HepG2 (cell line): ENCODE data around the gene CACNA1C. TPM values are rescaled to one million over a fixed set of nuclear protein-coding genes. Genes with fewer than 3 reads are reported as not detected.

Experiments used
- ATAC-seq: fragments of 200-7000 bp; cut with Tn5 transposase; 3 replicates; pipeline ENCODE4 v1.9.1; 2020; ENCODE audit warnings: mild to moderate bottlenecking, moderate library complexity
- BruUV-seq: library from RNA; stranded (reverse); fragments of 400-500 nt; replicated peaks from 2 replicates; lab custom pipeline; 2021; lab: Mats Ljungman, UMichigan
- CTCF ChIA-PET: fragments of 300-600 bp; formaldehyde crosslinking; extraction: SDS; loops from one replicate; lab custom pipeline; 2021; ENCODE audit warnings: low total read pairs, inconsistent platforms, low intra/inter-chr PET ratio; lab: Yijun Ruan, JAX
- POLR2A ChIA-PET: fragments of 350-600 bp; sonication (Branson Sonifier 250); formaldehyde crosslinking; loops from one replicate; lab custom pipeline; 2020; ENCODE audit warnings: antibody characterized with exemption, inconsistent platforms; lab: Yijun Ruan, JAX
- DNase-seq: peaks from one replicate; pipeline ENCODE4 v3.0.0-alpha.2; 2015; ENCODE audit warnings: low spot score
- FAIRE-seq: peaks from 3 replicates; lab custom pipeline; 2011; peaks lifted over from hg19 to GRCh38; lab: Jason Lieb, UNC
- H2AFZ ChIP-seq: one replicate; pipeline ENCODE4 v1.6.1; 2011; ENCODE audit warnings: low read length, inconsistent platforms
- H3K27ac ChIP-seq: fragments of 300-600 bp; 3 replicates; pipeline ENCODE4 v1.8.0; 2011; ENCODE audit warnings: mixed run types, mild to moderate bottlenecking, mixed read lengths, low read length, inconsistent platforms; ENCODE audit not compliant: insufficient read depth; ENCODE audit errors: extremely low read length
- H3K27me3 ChIP-seq, 2 experiments: fragments of 200-600 bp in 1 of 2; 2 replicates in 1 of 2; 3 replicates in 1 of 2; pipeline versions ENCODE4 v1.6.0 to v1.8.0; 2011; ENCODE audit warnings: low read length in 2 of 2, mild to moderate bottlenecking in 2 of 2, moderate library complexity in 2 of 2, inconsistent platforms in 1 of 2; ENCODE audit not compliant: insufficient read depth in 2 of 2, control insufficient read depth in 1 of 2
- H3K36me3 ChIP-seq, 2 experiments: fragments of 200-600 bp in 1 of 2; replicated peaks in 1 of 2; 2 replicates in 1 of 2; 3 replicates in 1 of 2; pipeline versions ENCODE4 v1.5.1 to v1.8.0; 2011; ENCODE audit warnings: low read length in 2 of 2, inconsistent platforms in 1 of 2; ENCODE audit not compliant: insufficient read depth in 2 of 2, control insufficient read depth in 1 of 2
- H3K4me1 ChIP-seq: 2 replicates; pipeline ENCODE4 v1.5.1; 2012; ENCODE audit warnings: low read length, inconsistent platforms; ENCODE audit not compliant: insufficient read depth
- H3K4me2 ChIP-seq: 2 replicates; pipeline ENCODE4 v1.6.0; 2011; ENCODE audit warnings: low read depth, low read length, inconsistent platforms
- H3K4me3 ChIP-seq, 3 experiments: fragments of 200-600 bp in 1 of 3; sonication (generic), shearing (Covaris generic) in 1 of 3; replicated peaks in 1 of 3; 2 replicates each; pipeline ENCODE4 v1.5.1; 2011 to 2016; ENCODE audit warnings: low read length in 3 of 3, inconsistent platforms in 2 of 3, low read depth in 2 of 3, mild to moderate bottlenecking in 2 of 3, control low read depth in 1 of 3, mixed read lengths in 1 of 3; ENCODE audit not compliant: insufficient read depth in 1 of 3
- H3K79me2 ChIP-seq: one replicate; pipeline ENCODE4 v1.6.1; 2011; ENCODE audit warnings: low read length, inconsistent platforms; ENCODE audit not compliant: insufficient read depth
- H3K9ac ChIP-seq: 2 replicates; pipeline ENCODE4 v1.6.0; 2011; ENCODE audit warnings: mild to moderate bottlenecking, low read depth, low read length, inconsistent platforms; ENCODE audit not compliant: insufficient read depth
- H3K9me3 ChIP-seq: 2 replicates; pipeline ENCODE4 v1.5.1; 2012; ENCODE audit warnings: mild to moderate bottlenecking, low read length
- H4K20me1 ChIP-seq: 2 replicates; pipeline ENCODE4 v1.6.0; 2011; ENCODE audit warnings: inconsistent platforms, mild to moderate bottlenecking, low read length, moderate library complexity; ENCODE audit not compliant: insufficient read depth
- ATF2 ChIP-seq: sonication (generic); formaldehyde crosslinking; IDR thresholded peaks from 2 replicates; pipeline ENCODE4 v1.4.0; 2020; ENCODE audit warnings: missing genetic modification reagents
- PAXIP1 ChIP-seq: sonication (generic); formaldehyde crosslinking; conservative IDR thresholded peaks from 2 replicates; pipeline ENCODE4 v1.4.0; 2020; ENCODE audit warnings: mild to moderate bottlenecking, missing genetic modification reagents, moderate library complexity
- RFX1 ChIP-seq: fragments of 450-650 bp; IDR thresholded peaks from 2 replicates; pipeline ENCODE4 v1.6.1; 2017
- SMARCE1 ChIP-seq: fragments of 450-650 bp; IDR thresholded peaks from 2 replicates; pipeline ENCODE4 v1.6.1; 2017; ENCODE audit warnings: borderline replicate concordance
- ZNF446 ChIP-seq: sonication (generic); formaldehyde crosslinking; IDR thresholded peaks from 2 replicates; pipeline ENCODE4 v1.5.0; 2020; ENCODE audit warnings: mild to moderate bottlenecking, missing genetic modification reagents
- ZNF709 ChIP-seq: sonication (generic); formaldehyde crosslinking; IDR thresholded peaks from 2 replicates; pipeline ENCODE4 v1.5.0; 2020; ENCODE audit warnings: mild to moderate bottlenecking, missing genetic modification reagents
- WGBS: methylation state at CpG from one replicate; pipeline ENCODE4 v1.1.6; 2017; ENCODE audit warnings: low lambda C conversion rate; 5-methylcytosine and 5-hydroxymethylcytosine counted together
- in situ Hi-C: cut with HindIII; loops from 2 replicates; pipeline ENCODE4 v1.10.0; 2017; ENCODE audit warnings: low pct_unique_long_range_greater_than_20kb; ENCODE audit not compliant: extremely low pct_ligation_motif_present
- intact Hi-C: fragments of 100-400 bp; cut with micrococcal nuclease; formaldehyde crosslinking; loops from one replicate; pipeline ENCODE4 v1.10.0; 2022; ENCODE audit not compliant: unreplicated experiment
- polyA plus RNA-seq, 8 experiments: library from polyadenylated mRNA; depleted of rRNA in 3 of 8; stranded (reverse) in 7 of 8; unstranded in 1 of 8; fragments of >200 nt; fragmentation: Illumina TruSeq in 4 of 8; extraction: Trizol in 4 of 8; gene quantifications; 2 replicates each; pipeline versions ENCODE4 v1.2.1 to v1.2.3, GENCODE V29; 2011 to 2016; ENCODE audit warnings: low read depth in 4 of 8, missing spikeins in 1 of 8, mixed read lengths in 1 of 8; ENCODE audit not compliant: insufficient read depth in 1 of 8
- total RNA-seq, 5 experiments: library from RNA; depleted of rRNA; stranded (reverse); fragments of >200 nt; fragmentation: Illumina TruSeq; extraction: Trizol; gene quantifications; 2 replicates each; pipeline ENCODE4 v1.2.3, GENCODE V29; 2016; ENCODE audit warnings: low read depth in 1 of 5
- TF ChIP-seq, protein P1 (sequence below): sonication (generic); formaldehyde crosslinking; IDR thresholded peaks from 2 replicates; pipeline ENCODE4 v1.4.0; 2020; ENCODE audit warnings: missing genetic modification reagents, borderline replicate concordance
- TF ChIP-seq, protein P2 (sequence below): conservative IDR thresholded peaks from 2 replicates; pipeline ENCODE4 v1.6.1; 2018; ENCODE audit warnings: missing genetic modification reagents

The CACNA1C gene
- total and polyA plus RNA-seq, 2 of the 13 experiments (the other 11 are each of a cell fraction or from before 2014, with no cell fraction given): not detected

GRCh38 chr12:2212971-2213869 is 160.4 kb downstream of the CACNA1C start:
- Histone ChIP-seq H3K4me2 (no peak overlapping the region), H3K9me3 (no peaks in the 10 kb centered on the region), H3K27me3 (peaks cover 3 to 14% of the 10 kb centered on the region in 2 experiments; a peak in 3 of 5 replicates), H3K79me2 (no peaks in the 10 kb centered on the region), H2AFZ (no peak overlapping the region), H3K27ac (no peak overlapping the region), H4K20me1 (no peaks in the 10 kb centered on the region), H3K4me3 (no peak overlapping the region), H3K36me3 (no peaks in the 10 kb centered on the region)
- ATAC-seq: no peak
- no peak for FAIRE-seq
- BruUV-seq: no TSS peak
- CTCF ChIA-PET: no interaction called here
- 36% methylated on average over 15 of the region's 21 CpGs for WGBS
- in situ Hi-C loops: no loop called here
- TF ChIP-seq ATF2 (CRISPR knock-in tag): no peak
- 0 out of 2 replicates have a peak, but pooled peaks have one; percentile 14 for TF ChIP-seq RFX1
- TF ChIP-seq, all 625 proteins: peak for 1
- H3K9ac ChIP-seq: no peak overlapping the region
- intact Hi-C loops: no loop called here
- DNase-seq: no peak
- peaks cover 6% of the 10 kb centered on the region; the same call in 1 of the 2 replicates for H3K4me1 ChIP-seq
- POLR2A ChIA-PET: no interaction called here

DNA sequence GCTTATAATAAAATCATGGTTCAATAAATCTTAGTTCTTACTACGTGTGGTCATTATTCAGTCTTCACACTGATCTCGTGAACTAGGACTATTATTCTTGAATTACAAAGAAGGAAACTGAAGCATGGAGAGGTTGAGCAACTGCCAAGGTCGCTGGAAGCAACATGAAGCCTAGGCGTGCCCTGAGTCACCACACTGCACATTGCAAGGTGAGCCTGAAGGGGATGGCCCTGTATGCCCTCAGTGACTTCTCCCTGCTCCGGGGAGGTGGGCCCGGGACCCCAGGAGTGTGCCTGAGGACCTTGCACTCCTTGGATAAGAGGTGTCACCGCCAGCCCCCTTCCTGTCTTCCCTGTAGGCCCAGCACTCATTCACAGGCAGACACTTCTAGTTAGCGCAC is 161.6 kb downstream of the CACNA1C start:
- H4K20me1 ChIP-seq: no peaks in the 10 kb centered on the region
- H3K36me3 ChIP-seq: no peaks in the 10 kb centered on the region
- H3K4me1 ChIP-seq: peaks cover 7% of the 10 kb centered on the region; the same call in 1 of the 2 replicates
- intact Hi-C loops: no loop called here
- DNase-seq (no peak), ATAC-seq (no peak), FAIRE-seq (no peak)
- H2AFZ ChIP-seq: no peak overlapping the region
- H3K9ac ChIP-seq: no peak overlapping the region
- H3K4me3 ChIP-seq: no peak overlapping the region
- no peak overlapping the region for H3K27ac ChIP-seq
- ChIA-PET CTCF (no interaction called here), POLR2A (no interaction called here)
- BruUV-seq: no TSS peak
- in situ Hi-C loops: no loop called here
- H3K4me2 ChIP-seq: no peak overlapping the region
- no peaks in the 10 kb centered on the region for H3K79me2 ChIP-seq
- H3K9me3 ChIP-seq: no peaks in the 10 kb centered on the region
- 16% methylated on average over 8 of the region's 8 CpGs for WGBS
- peaks cover 3 to 14% of the 10 kb centered on the region in 2 experiments; a peak in 3 of 5 replicates for H3K27me3 ChIP-seq
- TF ChIP-seq, protein P1, sequence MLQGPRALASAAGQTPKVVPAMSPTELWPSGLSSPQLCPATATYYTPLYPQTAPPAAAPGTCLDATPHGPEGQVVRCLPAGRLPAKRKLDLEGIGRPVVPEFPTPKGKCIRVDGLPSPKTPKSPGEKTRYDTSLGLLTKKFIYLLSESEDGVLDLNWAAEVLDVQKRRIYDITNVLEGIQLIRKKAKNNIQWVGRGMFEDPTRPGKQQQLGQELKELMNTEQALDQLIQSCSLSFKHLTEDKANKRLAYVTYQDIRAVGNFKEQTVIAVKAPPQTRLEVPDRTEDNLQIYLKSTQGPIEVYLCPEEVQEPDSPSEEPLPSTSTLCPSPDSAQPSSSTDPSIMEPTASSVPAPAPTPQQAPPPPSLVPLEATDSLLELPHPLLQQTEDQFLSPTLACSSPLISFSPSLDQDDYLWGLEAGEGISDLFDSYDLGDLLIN (CRISPR knock-in tag): no peak
- no peak for TF ChIP-seq PAXIP1 (CRISPR knock-in tag)
- no peak for TF ChIP-seq SMARCE1
- TF ChIP-seq ZNF709 (CRISPR knock-in tag): no peak
- no peak for TF ChIP-seq ZNF446 (CRISPR knock-in tag)
- TF ChIP-seq, protein P2, sequence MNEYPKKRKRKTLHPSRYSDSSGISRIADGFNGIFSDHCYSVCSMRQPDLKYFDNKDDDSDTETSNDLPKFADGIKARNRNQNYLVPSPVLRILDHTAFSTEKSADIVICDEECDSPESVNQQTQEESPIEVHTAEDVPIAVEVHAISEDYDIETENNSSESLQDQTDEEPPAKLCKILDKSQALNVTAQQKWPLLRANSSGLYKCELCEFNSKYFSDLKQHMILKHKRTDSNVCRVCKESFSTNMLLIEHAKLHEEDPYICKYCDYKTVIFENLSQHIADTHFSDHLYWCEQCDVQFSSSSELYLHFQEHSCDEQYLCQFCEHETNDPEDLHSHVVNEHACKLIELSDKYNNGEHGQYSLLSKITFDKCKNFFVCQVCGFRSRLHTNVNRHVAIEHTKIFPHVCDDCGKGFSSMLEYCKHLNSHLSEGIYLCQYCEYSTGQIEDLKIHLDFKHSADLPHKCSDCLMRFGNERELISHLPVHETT (CRISPR knock-in tag): no peak
